Cardiac muscle cell (in vitro differentiated cells and primary cell): ENCODE measurements around the gene BANF2. TPM values are rescaled to one million over a fixed set of nuclear protein-coding genes. Genes with fewer than 3 reads are reported as not detected.

Experiments used
- DNase-seq, 2 donors: peaks; one replicate each; pipeline versions ENCODE4 v3.0.0 to v3.0.0-alpha.2; 2010 to 2017; ENCODE audit warnings: low read depth in 1 of 2, low spot score in 1 of 2
- H3K27ac ChIP-seq: fragments of 200-600 bp; sonication (generic); 2 replicates; pipeline ENCODE4 v1.5.1; 2016
- H3K27me3 ChIP-seq: fragments of 200-600 bp; sonication (generic); 2 replicates; pipeline ENCODE4 v1.6.0; 2016; ENCODE audit warnings: control low read depth
- H3K36me3 ChIP-seq: fragments of 200-600 bp; sonication (generic); 2 replicates; pipeline ENCODE4 v1.5.1; 2016; ENCODE audit warnings: control low read depth
- H3K4me1 ChIP-seq: fragments of 200-600 bp; sonication (generic); 2 replicates; pipeline ENCODE4 v1.8.1; 2017; ENCODE audit warnings: low read depth, mild to moderate bottlenecking, mixed run types
- H3K4me3 ChIP-seq: fragments of 200-600 bp; sonication (generic); 2 replicates; pipeline ENCODE4 v1.5.1; 2016; ENCODE audit warnings: mild to moderate bottlenecking
- H3K9me3 ChIP-seq: fragments of 200-600 bp; sonication (generic); 2 replicates; pipeline ENCODE4 v1.5.1; 2017; ENCODE audit warnings: low read depth, mild to moderate bottlenecking, control low read depth
- polyA plus RNA-seq: library from polyadenylated mRNA; unstranded; fragments of >200 nt; fragmentation: Nextera tagmentation; extraction: Ambion mirVana; gene quantifications from 2 replicates; pipeline ENCODE4 v1.2.1, GENCODE V29; 2016
- total RNA-seq: library from RNA; depleted of rRNA; stranded (reverse); fragments of >200 nt; gene quantifications from 2 replicates; pipeline ENCODE4 v1.2.3, GENCODE V29; 2016
- TF ChIP-seq, protein P1 (sequence below): IDR thresholded peaks from 2 replicates; pipeline ENCODE4 v1.5.1; 2012; ENCODE audit warnings: low read depth, mild to moderate bottlenecking, low read length

BANF2 gene
- total and polyA plus RNA-seq, 2 experiments from 2014 or later = not detected

DNA sequence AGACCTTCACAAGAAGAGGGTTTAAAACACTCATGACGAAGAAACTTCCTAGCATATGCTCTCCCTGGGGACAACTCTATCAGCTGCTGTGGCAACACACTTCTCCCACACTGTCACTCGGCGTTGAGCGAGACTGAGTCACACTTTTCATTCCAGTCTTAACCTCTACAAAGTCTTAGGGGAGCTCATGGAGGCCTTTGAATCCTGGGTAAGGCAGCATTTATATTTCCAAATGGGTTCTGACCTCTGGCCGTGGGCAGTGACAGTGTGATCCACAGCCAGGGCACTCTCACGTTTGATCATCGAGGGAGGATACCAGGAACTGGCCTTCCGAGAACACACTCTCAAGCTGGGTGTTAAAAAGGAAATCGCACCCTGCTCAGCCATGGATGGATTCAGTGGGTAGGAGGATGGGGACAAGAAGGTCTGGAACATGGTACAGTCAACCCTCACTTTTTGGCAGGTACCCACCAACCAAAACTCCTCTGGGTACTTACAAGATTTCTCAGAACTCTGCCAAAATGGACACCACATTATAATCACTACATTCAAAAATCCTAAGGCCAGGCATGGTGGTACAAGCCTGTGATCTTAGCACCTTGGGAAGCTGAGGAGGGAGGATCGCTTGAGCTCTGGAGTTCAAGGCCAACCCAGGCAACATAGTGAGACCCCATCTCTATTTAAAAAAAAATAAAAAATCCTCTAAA lies 37.3 kb upstream of the BANF2 start:
- TF ChIP-seq, protein P1, sequence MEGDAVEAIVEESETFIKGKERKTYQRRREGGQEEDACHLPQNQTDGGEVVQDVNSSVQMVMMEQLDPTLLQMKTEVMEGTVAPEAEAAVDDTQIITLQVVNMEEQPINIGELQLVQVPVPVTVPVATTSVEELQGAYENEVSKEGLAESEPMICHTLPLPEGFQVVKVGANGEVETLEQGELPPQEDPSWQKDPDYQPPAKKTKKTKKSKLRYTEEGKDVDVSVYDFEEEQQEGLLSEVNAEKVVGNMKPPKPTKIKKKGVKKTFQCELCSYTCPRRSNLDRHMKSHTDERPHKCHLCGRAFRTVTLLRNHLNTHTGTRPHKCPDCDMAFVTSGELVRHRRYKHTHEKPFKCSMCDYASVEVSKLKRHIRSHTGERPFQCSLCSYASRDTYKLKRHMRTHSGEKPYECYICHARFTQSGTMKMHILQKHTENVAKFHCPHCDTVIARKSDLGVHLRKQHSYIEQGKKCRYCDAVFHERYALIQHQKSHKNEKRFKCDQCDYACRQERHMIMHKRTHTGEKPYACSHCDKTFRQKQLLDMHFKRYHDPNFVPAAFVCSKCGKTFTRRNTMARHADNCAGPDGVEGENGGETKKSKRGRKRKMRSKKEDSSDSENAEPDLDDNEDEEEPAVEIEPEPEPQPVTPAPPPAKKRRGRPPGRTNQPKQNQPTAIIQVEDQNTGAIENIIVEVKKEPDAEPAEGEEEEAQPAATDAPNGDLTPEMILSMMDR = no peak
- Histone ChIP-seq H3K36me3 (no peaks in the 10 kb centered on the region), H3K27ac (no peak overlapping the region), H3K9me3 (no peaks in the 10 kb centered on the region), H3K4me1 (peaks cover 1% of the 10 kb centered on the region), H3K27me3 (no peaks in the 10 kb centered on the region), H3K4me3 (no peak overlapping the region)
- DNase-seq = peak in 1 of 2 donors; percentile 96

DNA sequence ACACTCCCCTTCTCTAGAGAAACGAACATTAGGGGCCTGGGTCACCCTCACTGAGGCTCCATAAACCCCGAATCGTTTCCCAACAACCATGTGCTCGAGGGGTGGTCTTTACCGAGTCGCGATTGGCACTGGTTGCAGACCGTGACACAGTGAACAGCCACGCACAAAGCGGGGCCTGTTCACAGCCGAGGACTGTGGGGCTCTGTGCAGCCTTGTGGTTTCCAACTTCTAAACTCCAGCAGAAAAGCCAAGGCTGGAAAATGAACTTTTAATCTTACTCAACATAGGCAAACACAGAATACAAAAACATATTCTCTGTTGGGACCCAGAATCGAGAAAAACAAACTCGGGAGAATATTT lies 36.7 kb upstream of the BANF2 start:
- no peaks in the 10 kb centered on the region for H3K27me3 ChIP-seq
- TF ChIP-seq, protein P1 = no peak
- H3K27ac ChIP-seq = no peak overlapping the region
- no peak for DNase-seq
- no peaks in the 10 kb centered on the region for H3K9me3 ChIP-seq
- H3K4me1 ChIP-seq = no peaks in the 10 kb centered on the region
- no peaks in the 10 kb centered on the region for H3K36me3 ChIP-seq
- H3K4me3 ChIP-seq = no peak overlapping the region

DNA sequence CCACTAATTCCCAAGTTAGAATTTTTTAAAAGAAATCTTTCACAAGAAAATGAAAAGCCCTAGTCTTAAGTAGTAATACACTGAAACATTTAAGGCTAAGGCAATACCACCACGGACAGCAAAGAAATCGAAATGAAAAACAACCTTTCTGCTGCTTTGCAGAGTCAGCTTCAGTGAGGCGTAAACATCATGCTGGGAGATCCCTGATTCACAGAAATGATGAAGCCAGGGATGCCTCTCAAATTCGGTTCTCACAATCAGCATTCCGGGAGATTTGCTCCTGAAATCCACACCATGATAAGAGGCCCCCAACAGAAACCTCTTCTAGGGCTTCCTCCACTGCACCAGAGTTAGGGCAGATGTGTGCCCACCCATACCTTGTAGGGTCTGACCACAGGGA lies 36.3 kb upstream of the BANF2 start:
- no peak overlapping the region for H3K27ac ChIP-seq
- H3K4me1 ChIP-seq = no peaks in the 10 kb centered on the region
- no peaks in the 10 kb centered on the region for H3K27me3 ChIP-seq
- TF ChIP-seq, protein P1 = no peak
- H3K9me3 ChIP-seq = no peaks in the 10 kb centered on the region
- no peak overlapping the region for H3K4me3 ChIP-seq
- peak in 1 of 2 donors; percentile 30 for DNase-seq
- no peaks in the 10 kb centered on the region for H3K36me3 ChIP-seq

DNA sequence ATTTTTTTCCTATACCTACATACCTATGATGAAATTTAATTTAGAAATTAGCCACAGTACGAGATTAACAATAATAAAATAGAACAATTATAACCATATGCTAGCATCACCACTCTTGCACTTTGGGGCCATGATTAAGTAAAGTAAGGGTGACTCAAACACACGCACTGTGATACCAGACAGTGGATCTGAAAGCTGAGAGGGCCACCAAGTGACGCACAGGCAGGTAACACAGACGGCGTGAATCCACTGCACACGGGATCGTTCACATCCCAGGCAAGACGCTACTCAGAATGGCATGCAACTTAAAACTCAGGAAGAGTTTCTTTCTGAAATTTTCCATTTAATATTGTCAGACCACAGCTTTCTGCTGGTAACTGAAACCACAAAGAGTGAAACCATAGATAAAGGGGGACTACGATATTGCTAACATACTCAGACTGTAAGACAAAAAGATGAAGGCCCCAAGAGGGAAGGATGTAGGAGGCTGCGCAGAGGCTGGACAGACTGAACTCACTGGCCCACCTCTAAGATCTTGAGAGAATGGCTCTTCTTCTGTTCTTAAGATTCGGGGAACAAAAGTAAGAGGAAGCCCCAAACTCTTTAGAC lies 35.6 kb upstream of the BANF2 start:
- Histone ChIP-seq H3K4me3 (no peak overlapping the region), H3K36me3 (no peaks in the 10 kb centered on the region), H3K27me3 (no peaks in the 10 kb centered on the region), H3K27ac (no peak overlapping the region), H3K9me3 (no peaks in the 10 kb centered on the region), H3K4me1 (no peaks in the 10 kb centered on the region)
- peak in 1 of 2 donors; percentile 60 for DNase-seq
- TF ChIP-seq, protein P1 = no peak

DNA sequence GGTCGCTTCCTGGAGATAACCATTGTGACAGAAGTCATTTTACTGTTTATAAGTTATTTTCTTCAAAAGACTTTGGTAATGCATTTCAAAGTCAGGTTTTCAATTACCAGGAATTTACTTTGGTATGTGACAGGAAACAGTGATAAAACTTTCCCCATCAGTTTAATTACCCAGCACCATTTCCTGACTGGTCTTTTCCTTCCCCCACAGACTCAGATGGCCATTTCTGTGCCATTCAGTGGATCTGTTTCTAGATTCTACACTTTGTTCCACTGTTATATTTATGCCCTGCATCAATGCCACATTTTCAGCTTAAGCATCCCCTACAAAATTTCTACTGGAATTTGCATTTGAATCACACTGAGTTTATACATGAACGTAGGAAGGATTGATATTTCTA lies 34.0 kb upstream of the BANF2 start:
- Histone ChIP-seq H3K9me3 (no peaks in the 10 kb centered on the region), H3K4me1 (no peaks in the 10 kb centered on the region), H3K4me3 (no peak overlapping the region), H3K36me3 (no peaks in the 10 kb centered on the region), H3K27me3 (no peaks in the 10 kb centered on the region), H3K27ac (no peak overlapping the region)
- DNase-seq = no peak
- TF ChIP-seq, protein P1 = no peak
